HG02588 (cell line): ENCODE data around the gene HBG1.
"Not testable (repeated sequence)": the region's sequence is repeated elsewhere in the genome, so short reads cannot be mapped to it uniquely, and the experiment has no call there.

Experiments
- ATAC-seq: cut with Tn5 transposase; IDR thresholded peaks from one replicate; pipeline ENCODE4 v1.9.1; 2021; ENCODE audit warnings: mild to moderate bottlenecking, moderate library complexity; ENCODE audit not compliant: unreplicated experiment

HBG1 gene

GRCh38 chr11:5277807-5278382 lies 28.2 kb upstream of the HBG1 start:
- ATAC-seq: no peak

GRCh38 chr11:5276697-5277096 lies 27.0 kb upstream of the HBG1 start:
- no peak for ATAC-seq

- ATAC-seq: no peak
Measured at GRCh38 chr11:5275369-5276110, 25.9 kb upstream of the HBG1 start.

GRCh38 chr11:5274395-5274794 lies 24.7 kb upstream of the HBG1 start:
- ATAC-seq: no peak

- no peak for ATAC-seq
Measured at GRCh38 chr11:5272395-5273017, 22.8 kb upstream of the HBG1 start.

- no peak for ATAC-seq
Measured at GRCh38 chr11:5269715-5270147, 20.1 kb upstream of the HBG1 start, which contains the start of gene HBE1. Gene HBE1 (minus strand): TSS chr11:5269945. CDS start chr11:5269890, 55 bp downstream.

GRCh38 chr11:5267033-5267563 lies 17.4 kb upstream of the HBG1 start:
- ATAC-seq: no peak

GRCh38 chr11:5266609-5267008 lies 17.0 kb upstream of the HBG1 start:
- no peak for ATAC-seq

GRCh38 chr11:5265832-5266231 lies 16.2 kb upstream of the HBG1 start:
- no peak for ATAC-seq

GRCh38 chr11:5258543-5259262 lies 9.0 kb upstream of the HBG1 start:
- ATAC-seq: no peak

- ATAC-seq: no peak
Measured at GRCh38 chr11:5257296-5257695, 7.6 kb upstream of the HBG1 start.

GRCh38 chr11:5254646-5255413 lies 5.2 kb upstream of the HBG1 start, which contains the start of gene HBG2:
Gene HBG2 (minus strand): TSS chr11:5254781. CDS start chr11:5254728, 53 bp downstream.
- ATAC-seq: not testable (repeated sequence)

GRCh38 chr11:5254023-5254422 lies 4.4 kb upstream of the HBG1 start:
- ATAC-seq: not testable (repeated sequence)

- ATAC-seq: not testable (repeated sequence)
Measured at GRCh38 chr11:5253440-5253839, 3.8 kb upstream of the HBG1 start.

GRCh38 chr11:5252919-5253265 lies 3.2 kb upstream of the HBG1 start:
- ATAC-seq: no peak

GRCh38 chr11:5252192-5252918 lies 2.7 kb upstream of the HBG1 start:
- no peak for ATAC-seq

GRCh38 chr11:5251746-5252145 lies 2.1 kb upstream of the HBG1 start:
- ATAC-seq: no peak

GRCh38 chr11:5250543-5251204 lies 1.0 kb upstream of the HBG1 start:
- ATAC-seq: no peak

- not testable (repeated sequence) for ATAC-seq
Measured at GRCh38 chr11:5248498-5248897, 1.2 kb downstream of the HBG1 start.
